Small intestine (tissue), 7 donors: Measurements from ENCODE around the gene BPIFB4. TPM values are rescaled to one million over a fixed set of nuclear protein-coding genes. Genes with fewer than 3 reads are reported as not detected.

Source experiments
- DNase-seq, 2 donors: peaks; one replicate each; pipeline versions ENCODE4 v3.0.0 to v3.0.0-alpha.2; 2013
- FAIRE-seq: peaks from 2 replicates; lab custom pipeline; 2012; peaks lifted over from hg19 to GRCh38; lab: Jason Lieb, UNC
- H3K27ac ChIP-seq, 3 donors: one replicate each; pipeline ENCODE4 v1.5.1; 2013; ENCODE audit warnings: low read length in 2 of 3, mild to moderate bottlenecking in 2 of 3, control low read depth in 1 of 3, inconsistent platforms in 1 of 3, low read depth in 1 of 3, moderate library complexity in 1 of 3
- H3K27me3 ChIP-seq, 3 donors: one replicate each; pipeline ENCODE4 v1.6.1; 2013; ENCODE audit warnings: low read length in 3 of 3, inconsistent platforms in 1 of 3; ENCODE audit not compliant: control insufficient read depth in 3 of 3, insufficient read depth in 3 of 3
- H3K36me3 ChIP-seq, 3 donors: one replicate each; pipeline ENCODE4 v1.6.1; 2013; ENCODE audit warnings: low read length in 3 of 3, inconsistent platforms in 1 of 3, low read depth in 1 of 3, mild to moderate bottlenecking in 1 of 3, moderate library complexity in 1 of 3; ENCODE audit not compliant: control insufficient read depth in 3 of 3, insufficient read depth in 2 of 3
- H3K4me1 ChIP-seq, 3 donors: one replicate each; pipeline ENCODE4 v1.6.1; 2013; ENCODE audit warnings: low read length in 2 of 3, inconsistent platforms in 1 of 3, low read depth in 1 of 3, mild to moderate bottlenecking in 1 of 3, moderate library complexity in 1 of 3; ENCODE audit not compliant: control insufficient read depth in 3 of 3, insufficient read depth in 2 of 3
- H3K4me3 ChIP-seq, 3 donors: one replicate each; pipeline ENCODE4 v1.5.1; 2013; ENCODE audit warnings: low read length in 3 of 3, control low read depth in 1 of 3, inconsistent platforms in 1 of 3, low read depth in 1 of 3, mild to moderate bottlenecking in 1 of 3, moderate library complexity in 1 of 3
- H3K9me3 ChIP-seq, 2 donors: one replicate each; pipeline ENCODE4 v1.6.1; 2013; ENCODE audit warnings: low read depth in 1 of 2, low read length in 1 of 2; ENCODE audit not compliant: control insufficient read depth in 2 of 2, insufficient read depth in 1 of 2
- WGBS, 3 donors: extraction: QIAGEN DNeasy Blood & Tissue Kit; methylation state at CpG; one replicate each; pipeline ENCODE4 v1.1.7; 2013; 5-methylcytosine and 5-hydroxymethylcytosine counted together
- polyA plus RNA-seq, 4 donors: library from polyadenylated mRNA; stranded (reverse) in 3 of 4; unstranded in 1 of 4; fragments of 200-250 nt in 3 of 4; fragments of 120-200 nt in 1 of 4; gene quantifications; one replicate each; pipeline versions ENCODE4 v1.2.1 to v1.2.3, GENCODE V29; 2013
- donor health status: healthy with polysubstance abuse.
- donor health status: control.
- donor health status: control.
- donor health status: Bipolar disorder and iron deficiency.
- donor health status: healthy.

The BPIFB4 gene
- polyA plus RNA-seq, 4 donors = 0.13 TPM; not detected in 3

GRCh38 chr20:33084722-33085121 is 5.3 kb downstream of the BPIFB4 start:
- 85 to 93% (median 88%) methylated on average over 10 to 15 of the region's 15 CpGs for WGBS, 3 donors

GRCh38 chr20:33086052-33086722 is 6.7 kb downstream of the BPIFB4 start:
- WGBS, 3 donors = 77 to 83% (median 79%) methylated on average over 14 of the region's 14 CpGs
- Histone ChIP-seq H3K27me3 (no peaks in the 10 kb centered on the region), H3K4me3 (no peak overlapping the region), H3K27ac (no peak overlapping the region), H3K36me3 (no peaks in the 10 kb centered on the region), H3K4me1 (no peaks in the 10 kb centered on the region), H3K9me3 (no peaks in the 10 kb centered on the region)
- DNase-seq (no peak), FAIRE-seq (no peak)

More at GRCh38 chr20:33084722-33085121, 5.3 kb downstream of the BPIFB4 start:
- H3K36me3 ChIP-seq = no peaks in the 10 kb centered on the region
- no peak overlapping the region for H3K4me3 ChIP-seq
- DNase-seq = no peak
- FAIRE-seq = no peak
- no peaks in the 10 kb centered on the region for H3K4me1 ChIP-seq
- H3K9me3 ChIP-seq = no peaks in the 10 kb centered on the region
- no peak overlapping the region for H3K27ac ChIP-seq
- no peaks in the 10 kb centered on the region for H3K27me3 ChIP-seq

GRCh38 chr20:33091147-33091546 is 11.7 kb downstream of the BPIFB4 start:
- H3K27me3 ChIP-seq = no peaks in the 10 kb centered on the region
- 53 to 63% (median 61%) methylated on average over 3 of the region's 3 CpGs for WGBS, 3 donors
- no peaks in the 10 kb centered on the region for H3K9me3 ChIP-seq
- FAIRE-seq (no peak), DNase-seq (no peak)
- no peak overlapping the region for H3K4me3 ChIP-seq
- no peak overlapping the region for H3K27ac ChIP-seq
- H3K36me3 ChIP-seq = no peaks in the 10 kb centered on the region
- no peaks in the 10 kb centered on the region for H3K4me1 ChIP-seq

GRCh38 chr20:33091693-33092092 is 12.2 kb downstream of the BPIFB4 start:
- Histone ChIP-seq H3K36me3 (no peaks in the 10 kb centered on the region), H3K27ac (no peak overlapping the region), H3K27me3 (no peaks in the 10 kb centered on the region), H3K4me3 (no peak overlapping the region), H3K9me3 (no peaks in the 10 kb centered on the region), H3K4me1 (no peaks in the 10 kb centered on the region)
- 85 to 88% (median 86%) methylated on average over 3 of the region's 3 CpGs for WGBS, 3 donors
- FAIRE-seq = no peak
- no peak for DNase-seq

DNA sequence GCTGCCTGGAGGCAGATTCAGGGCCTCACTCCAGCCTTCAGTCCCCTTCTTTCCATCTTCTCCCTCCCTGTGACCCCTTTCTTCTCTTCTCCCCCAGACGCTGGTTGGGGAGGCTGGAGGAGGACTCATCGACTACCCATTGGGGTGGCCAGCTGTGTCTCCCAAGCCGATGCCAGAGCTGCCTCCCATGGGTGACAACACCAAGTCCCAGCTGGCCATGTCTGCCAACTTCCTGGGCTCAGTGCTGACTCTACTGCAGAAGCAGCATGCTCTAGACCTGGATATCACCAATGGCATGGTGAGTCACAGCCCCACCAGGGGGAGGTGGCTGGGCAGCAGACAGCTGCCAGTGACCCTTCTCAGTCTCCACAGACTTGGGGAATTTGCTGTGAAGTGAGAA is 12.9 kb downstream of the BPIFB4 start:
- no peaks in the 10 kb centered on the region for H3K4me1 ChIP-seq
- 81 to 93% (median 82%) methylated on average over 3 of the region's 3 CpGs for WGBS, 3 donors
- H3K27ac ChIP-seq = no peak overlapping the region
- no peak overlapping the region for H3K4me3 ChIP-seq
- H3K36me3 ChIP-seq = no peaks in the 10 kb centered on the region
- no peak for FAIRE-seq
- H3K27me3 ChIP-seq = no peaks in the 10 kb centered on the region
- H3K9me3 ChIP-seq = no peaks in the 10 kb centered on the region
- no peak for DNase-seq

DNA sequence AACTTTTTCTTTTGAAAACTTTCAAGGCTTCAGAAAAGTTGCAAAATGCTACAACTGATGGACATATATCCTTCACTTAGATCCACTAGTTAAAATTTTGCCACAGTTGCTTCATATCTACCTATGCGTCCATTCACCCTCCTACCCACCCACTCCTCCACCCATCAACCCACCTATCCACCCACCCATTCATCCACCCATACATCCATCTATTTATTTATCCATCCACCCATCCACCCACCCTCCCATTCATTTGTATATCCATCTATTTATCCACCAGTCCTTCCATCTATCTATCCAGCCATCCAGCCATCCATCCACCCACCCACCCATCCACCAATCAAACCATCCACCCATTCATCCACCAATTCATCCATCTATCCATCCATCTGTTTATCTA is 13.6 kb downstream of the BPIFB4 start:
- no peak for DNase-seq
- no peaks in the 10 kb centered on the region for H3K27me3 ChIP-seq
- no peaks in the 10 kb centered on the region for H3K9me3 ChIP-seq
- 83 to 88% (median 85%) methylated on average over 1 of the region's 1 CpG for WGBS, 3 donors
- no peak overlapping the region for H3K4me3 ChIP-seq
- FAIRE-seq = no peak
- no peaks in the 10 kb centered on the region for H3K36me3 ChIP-seq
- no peak overlapping the region for H3K27ac ChIP-seq
- H3K4me1 ChIP-seq = no peaks in the 10 kb centered on the region

GRCh38 chr20:33093582-33093981 is 14.1 kb downstream of the BPIFB4 start:
- H3K27me3 ChIP-seq = no peaks in the 10 kb centered on the region
- no peak overlapping the region for H3K4me3 ChIP-seq
- no peak overlapping the region for H3K27ac ChIP-seq
- no peak for DNase-seq
- no peak for FAIRE-seq
- H3K36me3 ChIP-seq = no peaks in the 10 kb centered on the region
- no peaks in the 10 kb centered on the region for H3K9me3 ChIP-seq
- WGBS, 3 donors = 29 to 58% (median 29%) methylated on average over 1 of the region's 1 CpG
- no peaks in the 10 kb centered on the region for H3K4me1 ChIP-seq

- DNase-seq (no peak), FAIRE-seq (no peak)
- no peak overlapping the region for H3K27ac ChIP-seq
- no peaks in the 10 kb centered on the region for H3K36me3 ChIP-seq
- H3K9me3 ChIP-seq = no peaks in the 10 kb centered on the region
- no peaks in the 10 kb centered on the region for H3K27me3 ChIP-seq
- 87 to 92% (median 90%) methylated on average over 5 of the region's 5 CpGs for WGBS, 3 donors
- H3K4me3 ChIP-seq = no peak overlapping the region
- H3K4me1 ChIP-seq = no peaks in the 10 kb centered on the region
Measured at GRCh38 chr20:33095249-33095648, 15.8 kb downstream of the BPIFB4 start.
